SW480 (cell line): ENCODE data around the gene RRP1B.
"Not testable (repeated sequence)": the region's sequence is repeated elsewhere in the genome, so short reads cannot be mapped to it uniquely, and the experiment has no call there.

Experiments
- DNase-seq: peaks from one replicate; pipeline ENCODE4 v3.0.0-alpha.2; 2016; ENCODE audit warnings: low spot score

RRP1B gene

GRCh38 chr21:43667191-43667904, 8.0 kb downstream of the RRP1B start:
- DNase-seq = peak; percentile 81

GRCh38 chr21:43669828-43670605, 10.7 kb downstream of the RRP1B start:
- DNase-seq = no peak

- no peak for DNase-seq
These were observed 16.5 kb downstream of the RRP1B start for GRCh38 chr21:43675871-43676270.

- DNase-seq = no peak
These were observed 17.0 kb downstream of the RRP1B start for GRCh38 chr21:43676391-43676790.

DNA sequence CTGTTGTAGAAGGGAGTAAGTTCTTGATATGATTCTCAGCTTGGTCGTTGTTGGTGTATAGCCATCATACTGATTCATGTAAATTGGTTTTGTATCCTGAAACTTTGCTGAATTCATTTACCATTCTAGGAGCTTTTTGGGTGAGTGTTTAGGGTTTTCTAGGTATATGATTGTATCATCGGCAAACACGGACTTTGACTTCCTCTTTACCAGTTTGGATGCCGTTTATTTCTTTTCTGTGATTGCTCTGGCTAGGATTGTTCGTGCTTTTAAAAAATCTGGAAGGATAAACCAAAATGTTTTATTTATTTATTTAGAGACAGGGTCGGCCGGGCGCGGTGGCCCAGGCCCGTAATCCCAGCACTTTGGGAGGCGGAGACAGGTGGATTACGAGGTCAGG, 20.6 kb downstream of the RRP1B start:
- DNase-seq = no peak

DNA sequence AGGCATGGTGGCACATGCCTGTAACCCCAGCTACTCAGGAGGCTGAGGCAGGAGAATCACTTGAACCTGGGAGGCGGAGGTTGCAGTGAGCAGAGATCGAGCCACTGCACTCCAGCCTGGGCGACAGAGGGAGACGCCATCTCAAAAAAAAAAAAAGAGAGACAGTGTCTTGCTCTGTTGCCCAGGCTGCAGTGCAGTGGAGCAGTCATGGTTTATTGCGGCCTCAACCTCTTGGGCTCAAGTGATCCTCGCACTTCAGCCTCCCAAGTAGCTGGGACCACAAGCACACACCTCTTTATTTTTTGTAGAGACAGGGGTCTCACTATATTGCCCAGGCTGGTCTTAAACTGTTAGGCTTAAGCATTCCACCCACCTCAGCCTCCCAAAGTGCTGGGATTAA, 21.1 kb downstream of the RRP1B start:
- not testable (repeated sequence) for DNase-seq

DNA sequence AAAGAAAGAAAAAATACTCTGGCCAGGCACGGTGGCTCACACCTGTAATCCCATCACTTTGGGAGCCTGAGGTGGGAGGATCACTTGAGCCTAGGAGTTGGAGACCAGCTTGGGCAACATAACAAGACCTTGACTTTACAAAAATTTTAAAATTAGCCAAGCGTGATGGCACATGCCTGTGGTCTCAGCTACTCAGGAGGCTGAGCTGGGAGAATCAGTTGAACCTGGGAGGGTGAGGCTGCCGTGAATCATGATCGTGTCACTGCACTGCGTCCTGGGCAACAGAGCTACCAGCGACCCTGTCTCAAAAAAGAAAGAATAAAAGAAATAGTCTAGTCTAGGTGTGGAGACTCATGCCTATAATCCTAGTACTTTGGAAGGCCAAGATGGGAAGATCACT, 22.3 kb downstream of the RRP1B start:
- no peak for DNase-seq

DNA sequence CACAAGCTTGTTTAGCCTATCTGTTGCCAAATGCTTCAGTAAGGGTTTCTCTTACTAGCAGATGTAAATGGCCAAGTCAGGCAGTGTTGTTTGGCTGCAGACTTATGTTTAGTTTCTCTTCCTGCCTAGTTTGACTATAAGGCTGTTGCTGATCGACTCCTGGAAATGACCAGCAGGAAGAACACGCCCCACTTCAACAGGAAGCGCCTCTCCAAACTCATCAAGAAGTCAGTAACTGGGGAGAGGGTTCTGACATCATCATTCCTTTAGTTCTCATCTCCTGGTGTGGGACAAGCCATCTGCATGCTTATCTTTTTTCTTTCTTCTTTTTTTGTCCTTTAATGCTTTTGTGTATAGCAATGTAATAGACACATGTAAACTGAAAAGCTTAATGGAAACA, 25.1 kb downstream of the RRP1B start:
- no peak for DNase-seq

DNA sequence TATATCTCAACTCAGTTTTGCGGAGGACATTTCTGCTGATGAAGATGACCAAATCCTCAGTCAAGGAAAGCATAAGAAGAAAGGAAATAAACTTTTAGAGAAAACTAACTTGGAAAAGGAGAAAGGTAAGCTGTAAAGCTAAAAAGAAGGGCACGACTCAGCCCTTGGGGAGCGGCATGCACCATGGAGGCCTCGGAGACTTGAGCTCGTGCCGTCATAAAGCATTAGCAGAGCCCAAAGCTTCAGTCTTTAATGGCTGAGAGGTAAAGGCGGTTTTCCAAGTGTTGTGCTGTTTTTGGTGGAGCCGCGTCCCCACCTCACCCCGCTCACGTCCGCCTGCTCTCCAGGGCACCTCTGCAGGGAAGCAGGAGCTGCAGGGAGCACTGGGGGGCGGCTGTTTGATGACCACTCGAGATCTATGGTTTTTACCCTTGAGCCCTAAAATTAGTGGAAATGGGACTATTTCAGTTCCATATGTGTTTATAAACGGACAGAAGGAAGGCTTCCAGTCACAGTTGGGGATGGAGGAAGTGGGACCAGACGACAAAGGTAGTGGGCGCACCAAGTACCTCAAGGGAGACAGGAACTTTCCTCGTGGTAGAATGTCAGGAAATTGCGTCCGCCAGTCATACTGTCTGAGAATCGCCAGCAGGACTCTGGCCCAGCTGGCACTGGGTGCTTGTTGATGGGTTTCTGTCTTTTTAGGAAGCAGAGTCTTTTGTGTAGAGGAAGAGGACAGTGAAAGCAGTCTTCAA, 27.6 kb downstream of the RRP1B start:
- DNase-seq = no peak

DNA sequence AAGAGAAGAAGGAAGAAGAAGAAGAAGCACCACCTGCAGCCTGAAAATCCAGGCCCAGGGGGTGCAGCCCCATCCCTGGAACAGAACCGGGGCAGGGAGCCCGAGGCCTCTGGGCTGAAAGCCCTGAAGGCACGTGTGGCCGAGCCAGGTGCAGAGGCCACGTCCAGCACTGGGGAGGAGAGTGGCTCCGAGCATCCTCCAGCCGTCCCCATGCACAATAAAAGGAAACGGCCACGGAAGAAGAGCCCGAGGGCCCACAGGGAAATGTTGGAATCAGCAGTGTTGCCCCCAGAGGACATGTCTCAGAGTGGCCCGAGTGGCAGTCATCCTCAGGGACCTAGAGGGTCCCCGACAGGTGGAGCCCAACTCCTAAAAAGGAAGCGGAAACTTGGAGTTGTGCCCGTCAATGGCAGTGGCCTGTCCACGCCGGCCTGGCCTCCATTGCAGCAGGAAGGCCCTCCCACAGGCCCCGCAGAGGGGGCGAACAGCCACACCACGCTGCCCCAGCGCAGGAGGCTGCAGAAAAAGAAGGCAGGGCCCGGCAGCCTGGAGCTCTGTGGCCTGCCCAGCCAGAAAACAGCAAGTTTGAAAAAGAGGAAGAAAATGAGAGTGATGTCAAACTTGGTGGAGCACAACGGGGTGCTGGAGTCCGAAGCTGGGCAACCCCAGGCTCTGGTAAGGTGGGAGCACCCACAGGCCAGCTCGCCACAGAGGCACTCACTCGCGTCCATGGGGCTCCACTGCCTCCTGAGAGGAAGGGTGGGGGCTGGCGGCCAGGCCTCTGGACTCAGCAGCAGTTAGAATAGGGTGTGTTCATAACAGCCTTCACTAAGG, 28.4 kb downstream of the RRP1B start:
- no peak for DNase-seq

GRCh38 chr21:43688906-43689305, 29.5 kb downstream of the RRP1B start:
- DNase-seq = no peak

- DNase-seq = no peak
These were observed 30.4 kb downstream of the RRP1B start for GRCh38 chr21:43689556-43690337.

GRCh38 chr21:43690346-43690745, 31.0 kb downstream of the RRP1B start:
- no peak for DNase-seq

GRCh38 chr21:43691086-43691795, 31.9 kb downstream of the RRP1B start:
- DNase-seq = no peak

DNA sequence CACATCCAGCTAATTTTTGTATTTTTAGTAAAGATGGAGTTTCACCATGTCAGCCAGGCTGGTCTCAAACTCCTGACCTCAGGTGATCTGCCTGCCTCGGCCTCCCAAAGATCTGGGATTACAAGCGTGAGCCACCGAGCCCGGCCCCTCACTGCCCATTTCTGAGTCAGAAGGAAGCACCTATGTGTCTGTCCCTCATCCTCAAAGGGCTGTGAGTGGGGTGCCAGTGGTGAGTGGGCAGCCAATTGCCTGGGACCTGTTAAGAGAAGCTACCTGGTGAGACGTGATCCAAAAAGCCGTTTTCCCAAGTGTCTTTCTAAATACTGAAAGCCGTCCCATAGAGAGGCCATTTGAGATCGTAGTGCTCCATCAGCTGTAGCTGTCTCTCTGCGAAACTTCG, 32.4 kb downstream of the RRP1B start:
- DNase-seq = no peak

DNA sequence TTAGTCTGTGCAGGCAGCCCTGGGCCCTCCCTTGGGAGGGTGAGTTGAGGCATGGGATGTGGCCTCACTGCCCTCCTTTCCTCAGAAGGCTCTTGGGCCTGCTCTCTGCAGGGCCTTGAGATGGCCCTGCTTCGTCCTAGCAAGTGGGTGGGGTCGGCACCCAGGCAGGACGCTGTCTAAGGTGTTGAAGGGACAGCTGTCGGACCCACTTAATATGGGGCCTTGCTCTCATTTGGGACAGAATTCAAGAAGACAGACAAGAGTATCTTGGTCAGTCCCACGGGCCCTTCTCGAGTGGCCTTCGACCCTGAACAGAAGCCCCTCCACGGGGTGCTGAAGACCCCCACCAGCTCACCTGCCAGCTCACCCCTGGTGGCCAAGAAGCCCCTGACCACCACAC, 33.6 kb downstream of the RRP1B start:
- no peak for DNase-seq

GRCh38 chr21:43693981-43694380, 34.6 kb downstream of the RRP1B start:
- no peak for DNase-seq

DNA sequence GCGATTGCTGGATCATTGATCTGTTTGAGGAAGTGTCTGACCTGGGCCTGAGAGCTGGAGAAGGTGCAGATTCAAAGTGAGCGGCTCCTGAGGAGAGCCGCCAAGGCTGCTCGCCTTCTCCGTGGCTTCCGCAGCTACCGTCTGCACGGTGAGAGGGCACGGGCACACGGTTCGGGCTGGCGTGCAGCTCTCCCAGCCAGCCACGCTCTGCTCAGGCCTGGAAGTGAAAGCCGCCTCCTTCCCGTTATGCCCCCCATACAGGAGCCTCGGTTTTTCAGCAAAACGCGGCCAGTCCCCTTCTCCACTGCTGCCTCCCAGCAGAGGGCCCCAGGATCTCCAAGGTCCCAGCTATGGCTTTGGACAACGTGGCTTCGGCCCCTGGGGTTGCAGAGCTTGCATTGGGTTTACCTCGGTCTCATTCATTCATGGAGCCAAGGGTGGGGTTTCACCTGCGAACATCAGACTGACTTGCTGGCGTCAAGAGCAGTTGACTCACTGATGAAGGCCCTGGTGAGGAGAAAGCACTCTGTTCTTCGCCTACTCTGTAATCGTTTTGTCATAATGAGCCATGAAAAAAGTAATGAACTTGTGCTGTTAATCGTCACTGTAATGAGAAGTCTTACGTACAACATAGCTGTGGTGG, 35.2 kb downstream of the RRP1B start:
- no peak for DNase-seq

GRCh38 chr21:43696214-43696613, 36.9 kb downstream of the RRP1B start:
- DNase-seq = no peak
